ENCODE results near the gene SLC44A3.
A peak's percentile ranks its signal among the peaks of the same experiment; 100 is the strongest.

SLC44A3 gene, protein sequence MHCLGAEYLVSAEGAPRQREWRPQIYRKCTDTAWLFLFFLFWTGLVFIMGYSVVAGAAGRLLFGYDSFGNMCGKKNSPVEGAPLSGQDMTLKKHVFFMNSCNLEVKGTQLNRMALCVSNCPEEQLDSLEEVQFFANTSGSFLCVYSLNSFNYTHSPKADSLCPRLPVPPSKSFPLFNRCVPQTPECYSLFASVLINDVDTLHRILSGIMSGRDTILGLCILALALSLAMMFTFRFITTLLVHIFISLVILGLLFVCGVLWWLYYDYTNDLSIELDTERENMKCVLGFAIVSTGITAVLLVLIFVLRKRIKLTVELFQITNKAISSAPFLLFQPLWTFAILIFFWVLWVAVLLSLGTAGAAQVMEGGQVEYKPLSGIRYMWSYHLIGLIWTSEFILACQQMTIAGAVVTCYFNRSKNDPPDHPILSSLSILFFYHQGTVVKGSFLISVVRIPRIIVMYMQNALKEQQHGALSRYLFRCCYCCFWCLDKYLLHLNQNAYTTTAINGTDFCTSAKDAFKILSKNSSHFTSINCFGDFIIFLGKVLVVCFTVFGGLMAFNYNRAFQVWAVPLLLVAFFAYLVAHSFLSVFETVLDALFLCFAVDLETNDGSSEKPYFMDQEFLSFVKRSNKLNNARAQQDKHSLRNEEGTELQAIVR

DNA sequence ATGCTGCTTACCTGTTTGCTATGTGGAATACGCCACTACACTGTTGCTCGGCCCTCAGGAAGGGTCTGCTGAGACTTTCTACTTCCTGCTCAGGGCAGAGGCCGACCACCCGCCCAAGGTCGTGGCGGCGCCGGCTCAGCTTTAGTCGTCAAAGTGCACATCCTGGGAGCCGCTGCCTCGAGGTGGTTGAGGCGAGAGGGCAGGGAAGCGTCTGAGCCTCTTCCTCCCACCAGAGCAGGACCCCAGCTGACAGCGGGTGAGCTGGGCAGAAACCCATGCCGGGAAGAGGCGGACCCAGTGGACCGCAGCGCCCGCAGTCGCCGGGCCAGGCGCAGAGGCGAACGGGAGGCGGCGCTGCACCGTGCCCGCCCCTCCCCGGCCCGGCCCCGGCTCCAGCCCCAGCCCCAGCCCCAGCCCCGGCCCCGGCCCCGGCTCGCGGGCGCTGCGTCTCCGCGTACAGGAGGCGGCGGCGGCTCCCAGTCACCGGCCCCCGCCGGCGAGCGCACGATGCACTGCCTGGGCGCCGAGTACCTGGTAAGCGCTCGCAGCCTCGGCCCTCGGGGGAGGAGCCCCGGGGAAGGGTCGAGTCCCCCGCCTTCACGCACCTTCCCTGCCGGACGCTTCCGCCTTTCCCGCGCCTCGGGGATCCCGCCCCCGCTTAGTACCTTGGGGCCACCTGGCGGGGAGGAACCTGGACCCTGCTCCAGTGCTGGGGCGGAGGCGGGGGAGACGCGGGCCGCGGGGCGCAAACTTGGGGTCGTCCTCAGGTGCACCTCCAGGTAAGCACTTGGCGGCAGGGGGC lies at the start of gene SLC44A3:
TSS of gene SLC44A3 (plus strand) at position 413 of the 802 bp plus-strand sequence. CDS start at position 508, 95 bp downstream.
- Mint-ChIP-seq H3K9me3 (ENCODE audit: low read depth) (peaks cover 4% of the 10 kb centered on the region), H3K4me1 (ENCODE audit: low read depth) (peaks cover 4% of the 10 kb centered on the region), H3K27ac (no peak within 1 kb of the TSS), H3K4me3 (peak within 1 kb of the TSS; percentile 64), H3K27me3 (peaks cover 29% of the 10 kb centered on the region), H3K36me3 (no peaks in the 10 kb centered on the region)

DNA sequence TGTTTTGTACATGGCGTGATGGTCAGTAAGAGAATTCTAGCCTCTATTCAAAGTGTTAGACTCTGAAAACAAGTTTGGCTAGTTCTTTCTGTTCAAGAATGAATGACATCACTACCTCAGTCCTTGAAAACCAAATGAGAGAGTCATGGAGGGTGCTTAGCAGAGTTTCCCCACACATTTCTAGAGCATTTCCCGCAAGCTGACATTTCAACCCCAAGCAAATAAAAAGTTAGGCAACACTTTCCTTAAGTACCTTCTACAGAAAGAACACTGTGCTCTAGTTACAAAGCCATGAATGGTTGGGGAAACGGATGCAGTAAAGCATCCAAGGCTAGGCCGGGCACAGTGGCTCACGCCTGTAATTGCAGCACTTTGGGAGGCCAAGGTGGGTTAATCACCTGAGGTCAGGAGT lies 47.9 kb upstream of the SLC44A3 start:
- H3K36me3 Mint-ChIP-seq: no peaks in the 10 kb centered on the region
- H3K27ac Mint-ChIP-seq: no peak overlapping the region
- no peak overlapping the region for H3K4me3 Mint-ChIP-seq
- no peaks in the 10 kb centered on the region for H3K9me3 Mint-ChIP-seq (ENCODE audit: low read depth)
- H3K27me3 Mint-ChIP-seq: no peaks in the 10 kb centered on the region
- no peaks in the 10 kb centered on the region for H3K4me1 Mint-ChIP-seq (ENCODE audit: low read depth)

DNA sequence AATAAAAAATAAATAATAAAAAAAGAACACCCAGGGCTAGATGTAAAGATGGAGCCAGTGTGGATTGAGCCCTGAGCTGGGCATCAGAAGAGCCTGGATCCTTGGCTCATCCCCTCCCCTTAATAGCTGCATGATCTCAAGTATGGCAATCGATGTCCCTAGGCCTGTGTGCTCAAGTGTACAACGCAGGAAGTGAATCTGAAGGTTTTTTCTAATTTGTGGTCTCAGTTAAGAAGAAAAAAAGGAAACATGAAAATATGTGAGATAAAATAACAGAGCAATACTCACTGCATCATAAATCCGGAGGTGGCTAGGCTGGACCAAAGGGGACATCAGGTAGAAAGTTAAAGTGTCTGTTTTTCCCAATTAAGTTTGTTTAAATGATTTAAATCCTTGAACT lies 47.3 kb upstream of the SLC44A3 start:
- Mint-ChIP-seq H3K36me3 (no peaks in the 10 kb centered on the region), H3K27me3 (no peaks in the 10 kb centered on the region), H3K9me3 (ENCODE audit: low read depth) (no peaks in the 10 kb centered on the region), H3K4me1 (ENCODE audit: low read depth) (no peaks in the 10 kb centered on the region), H3K4me3 (no peak overlapping the region), H3K27ac (no peak overlapping the region)

DNA sequence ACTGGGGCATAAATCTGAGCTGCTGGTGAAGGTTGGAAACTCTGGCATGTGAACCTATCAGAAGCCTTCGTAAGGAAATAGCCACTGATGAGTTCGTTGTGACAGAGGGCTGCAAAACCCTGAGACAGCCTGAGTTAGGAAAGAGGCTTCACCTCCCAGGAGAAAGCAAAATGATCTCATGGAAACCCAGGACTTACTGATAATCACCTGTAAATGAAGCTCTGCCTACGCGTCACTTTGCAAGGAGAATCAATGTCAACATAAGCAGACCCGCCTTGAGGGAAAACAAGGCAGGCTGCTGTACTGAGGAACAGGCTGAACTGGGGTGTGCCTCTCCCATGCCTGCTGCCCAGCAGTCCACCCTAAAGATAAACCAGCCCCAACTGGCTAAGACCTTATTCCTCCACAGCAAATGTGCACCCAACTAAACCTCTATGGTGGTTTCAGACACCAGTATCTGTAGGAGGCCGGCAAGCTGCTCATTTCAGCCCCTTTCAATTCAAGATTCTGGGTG lies 46.8 kb upstream of the SLC44A3 start:
- no peaks in the 10 kb centered on the region for H3K9me3 Mint-ChIP-seq (ENCODE audit: low read depth)
- no peak overlapping the region for H3K4me3 Mint-ChIP-seq
- H3K36me3 Mint-ChIP-seq: no peaks in the 10 kb centered on the region
- no peaks in the 10 kb centered on the region for H3K4me1 Mint-ChIP-seq (ENCODE audit: low read depth)
- H3K27me3 Mint-ChIP-seq: no peaks in the 10 kb centered on the region
- H3K27ac Mint-ChIP-seq: no peak overlapping the region

DNA sequence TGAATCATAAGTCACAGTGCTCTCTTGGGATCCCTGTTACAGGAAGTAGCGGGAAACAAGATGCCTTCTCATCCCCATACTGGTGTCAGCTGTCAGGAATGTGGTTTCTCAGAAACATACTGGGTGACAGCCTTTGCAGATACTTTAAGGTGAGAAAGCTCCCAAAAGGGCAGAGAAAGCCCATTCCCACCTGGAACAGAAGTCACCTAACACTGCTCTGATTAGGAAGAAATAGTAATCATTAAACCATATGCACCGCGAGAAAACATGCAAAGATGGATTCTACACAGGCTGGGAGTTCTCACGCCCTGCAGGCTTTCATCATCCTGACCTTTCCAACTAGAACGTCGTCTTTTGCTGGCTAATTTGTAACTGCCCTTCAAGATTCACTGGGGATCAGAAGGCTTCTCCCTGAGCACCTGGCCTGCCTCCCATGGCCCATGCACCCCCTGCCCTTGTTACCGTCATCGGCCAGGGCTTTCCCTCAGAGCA lies 46.2 kb upstream of the SLC44A3 start:
- Mint-ChIP-seq H3K27ac (no peak overlapping the region), H3K4me1 (ENCODE audit: low read depth) (no peaks in the 10 kb centered on the region), H3K9me3 (ENCODE audit: low read depth) (no peaks in the 10 kb centered on the region), H3K4me3 (no peak overlapping the region), H3K36me3 (no peaks in the 10 kb centered on the region), H3K27me3 (no peaks in the 10 kb centered on the region)

DNA sequence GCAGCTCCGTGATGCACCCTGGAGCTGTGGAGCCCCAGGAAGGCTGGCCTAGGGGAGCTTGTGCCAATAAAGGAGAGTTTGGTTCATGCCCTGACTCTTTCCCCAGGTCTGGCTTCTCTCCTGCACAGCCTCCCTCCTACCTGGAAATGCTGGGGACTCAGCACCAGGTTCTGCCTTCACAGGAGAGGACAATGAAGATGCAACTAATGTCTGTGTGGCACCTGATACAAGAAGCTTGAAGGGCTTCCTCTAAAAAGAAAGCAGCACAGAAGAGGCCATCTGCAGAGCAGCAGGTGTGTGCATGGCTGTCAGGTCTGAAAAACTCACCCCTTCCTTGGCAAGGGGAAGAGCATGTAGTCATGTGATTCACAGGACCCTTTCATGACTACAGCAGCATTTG lies 43.7 kb upstream of the SLC44A3 start:
- no peaks in the 10 kb centered on the region for H3K9me3 Mint-ChIP-seq (ENCODE audit: low read depth)
- H3K27ac Mint-ChIP-seq: no peak overlapping the region
- H3K4me1 Mint-ChIP-seq (ENCODE audit: low read depth): no peaks in the 10 kb centered on the region
- peaks cover 6% of the 10 kb centered on the region for H3K27me3 Mint-ChIP-seq
- no peak overlapping the region for H3K4me3 Mint-ChIP-seq
- no peaks in the 10 kb centered on the region for H3K36me3 Mint-ChIP-seq

DNA sequence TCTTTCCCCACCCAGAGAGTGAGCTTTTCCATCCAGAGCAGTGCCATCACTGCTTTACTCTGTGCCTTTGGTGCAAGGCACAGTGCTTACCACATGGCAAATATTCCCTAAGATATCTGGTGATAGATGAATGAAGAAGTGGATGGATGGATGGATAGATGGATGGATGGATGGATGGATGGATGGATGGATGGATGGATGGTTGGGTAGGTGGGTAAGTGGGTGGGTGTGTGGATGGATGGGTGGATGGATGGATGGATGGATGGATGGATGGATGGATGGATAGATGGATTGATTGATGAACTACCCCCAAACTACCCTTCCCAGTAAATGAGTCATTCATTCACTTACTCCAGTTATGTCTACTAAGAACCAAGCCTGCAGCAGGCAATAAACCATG lies 42.9 kb upstream of the SLC44A3 start:
- Mint-ChIP-seq H3K27me3 (peaks cover 6% of the 10 kb centered on the region), H3K36me3 (no peaks in the 10 kb centered on the region), H3K4me1 (ENCODE audit: low read depth) (no peaks in the 10 kb centered on the region), H3K4me3 (no peak overlapping the region), H3K9me3 (ENCODE audit: low read depth) (no peaks in the 10 kb centered on the region), H3K27ac (no peak overlapping the region)

DNA sequence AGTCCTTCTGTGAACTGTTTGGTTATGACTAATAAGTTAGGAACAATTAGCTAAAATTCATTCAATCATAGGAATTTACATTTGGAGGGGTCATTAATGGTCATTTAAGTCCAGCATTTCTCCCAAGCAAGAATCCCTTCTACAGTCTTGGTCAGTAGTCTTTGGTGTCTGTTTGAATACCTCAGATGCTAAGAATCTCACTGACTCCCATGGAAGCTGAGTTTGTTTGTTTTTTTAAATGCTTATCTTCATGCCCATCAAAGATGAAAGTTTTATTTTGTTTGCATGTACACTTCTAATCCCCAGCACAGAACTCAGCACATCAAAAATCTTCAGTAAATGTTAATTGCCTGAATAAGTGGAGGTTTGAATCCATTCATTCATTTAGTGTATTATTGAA lies 41.3 kb upstream of the SLC44A3 start:
- no peaks in the 10 kb centered on the region for H3K4me1 Mint-ChIP-seq (ENCODE audit: low read depth)
- H3K4me3 Mint-ChIP-seq: no peak overlapping the region
- H3K9me3 Mint-ChIP-seq (ENCODE audit: low read depth): no peaks in the 10 kb centered on the region
- peaks cover 7% of the 10 kb centered on the region for H3K27me3 Mint-ChIP-seq
- no peak overlapping the region for H3K27ac Mint-ChIP-seq
- H3K36me3 Mint-ChIP-seq: no peaks in the 10 kb centered on the region

DNA sequence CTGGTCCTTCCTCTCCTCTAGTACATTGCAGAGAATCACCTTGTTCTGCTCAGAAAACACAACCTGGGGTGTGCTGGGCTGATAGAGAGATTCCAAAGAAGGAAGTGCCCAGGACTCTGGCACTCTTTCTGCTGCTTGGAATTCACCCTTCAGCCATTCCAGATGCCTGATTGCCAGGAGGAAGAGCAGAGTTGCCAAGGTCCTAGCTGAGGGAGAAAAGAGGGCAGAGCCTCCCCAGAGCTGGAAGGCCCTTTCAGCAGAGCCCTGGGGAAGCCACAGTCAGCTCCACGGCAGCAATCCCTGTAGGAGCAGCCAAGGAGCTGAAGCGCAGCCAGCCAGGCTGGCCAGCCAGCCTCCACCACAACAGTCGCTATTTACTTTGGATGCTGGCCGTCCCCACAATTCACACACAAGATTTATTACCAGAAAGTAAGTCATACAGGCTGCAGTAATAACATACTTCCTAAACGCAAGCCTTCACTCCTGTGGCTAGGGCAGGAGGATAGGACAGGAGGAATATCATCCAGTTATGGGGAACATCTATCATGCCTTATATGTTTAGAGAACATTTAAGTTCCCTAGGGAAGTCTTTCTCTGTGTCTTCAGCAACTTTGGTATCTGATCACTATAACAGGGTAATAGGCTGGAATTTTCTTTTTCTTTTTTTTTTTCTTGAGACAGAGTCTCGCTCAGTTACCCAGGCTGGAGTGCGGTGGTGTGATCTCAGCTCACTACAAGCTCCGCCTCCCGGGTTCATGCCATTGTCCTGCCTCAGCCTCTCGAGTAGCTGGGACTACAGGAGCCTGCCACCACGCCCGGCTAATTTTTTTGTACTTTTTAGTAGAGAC lies 36.6 kb upstream of the SLC44A3 start:
- Mint-ChIP-seq H3K4me3 (no peak overlapping the region), H3K27me3 (peaks cover 10% of the 10 kb centered on the region), H3K9me3 (ENCODE audit: low read depth) (no peaks in the 10 kb centered on the region), H3K27ac (no peak overlapping the region), H3K36me3 (no peaks in the 10 kb centered on the region), H3K4me1 (ENCODE audit: low read depth) (no peaks in the 10 kb centered on the region)

DNA sequence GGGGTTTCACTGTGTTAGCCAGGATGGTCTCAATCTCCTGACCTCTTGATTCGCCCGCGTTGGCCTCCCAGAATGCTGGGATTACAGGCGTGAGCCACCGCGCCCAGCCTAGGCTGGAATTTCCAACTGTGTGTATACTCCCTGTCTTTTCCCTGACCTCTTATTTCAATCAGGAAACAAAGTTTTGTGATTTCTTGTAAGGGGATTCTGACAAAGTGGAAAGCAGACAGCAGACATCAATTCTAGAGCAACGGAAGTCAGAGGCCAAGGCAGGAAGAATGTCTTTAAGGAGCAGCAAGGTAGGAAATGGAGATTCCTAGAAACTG lies 36.0 kb upstream of the SLC44A3 start:
- Mint-ChIP-seq H3K9me3 (ENCODE audit: low read depth) (no peaks in the 10 kb centered on the region), H3K27ac (no peak overlapping the region), H3K4me1 (ENCODE audit: low read depth) (no peaks in the 10 kb centered on the region), H3K4me3 (no peak overlapping the region), H3K36me3 (no peaks in the 10 kb centered on the region), H3K27me3 (peaks cover 10% of the 10 kb centered on the region)

DNA sequence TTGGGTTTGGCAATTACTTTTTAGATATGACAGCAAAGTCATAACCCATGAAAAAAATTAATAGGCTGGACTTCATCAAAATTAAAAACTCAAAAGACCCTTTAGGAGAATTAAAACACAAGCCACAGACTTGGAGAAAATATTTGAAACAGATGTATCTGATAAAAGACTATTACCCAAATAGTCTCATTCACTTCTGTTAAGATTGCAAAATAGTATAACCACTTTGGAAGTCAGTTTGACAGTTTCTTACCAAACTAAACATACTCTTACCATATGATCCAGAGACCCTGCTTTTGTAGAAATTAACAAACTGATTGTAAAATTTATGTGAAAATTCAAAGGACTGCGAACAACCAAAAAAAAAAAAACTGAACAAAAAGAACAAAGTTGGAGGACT lies 32.5 kb upstream of the SLC44A3 start:
- Mint-ChIP-seq H3K4me3 (no peak overlapping the region), H3K27ac (no peak overlapping the region), H3K9me3 (ENCODE audit: low read depth) (no peaks in the 10 kb centered on the region), H3K4me1 (ENCODE audit: low read depth) (no peaks in the 10 kb centered on the region), H3K27me3 (peaks cover 5% of the 10 kb centered on the region), H3K36me3 (no peaks in the 10 kb centered on the region)

DNA sequence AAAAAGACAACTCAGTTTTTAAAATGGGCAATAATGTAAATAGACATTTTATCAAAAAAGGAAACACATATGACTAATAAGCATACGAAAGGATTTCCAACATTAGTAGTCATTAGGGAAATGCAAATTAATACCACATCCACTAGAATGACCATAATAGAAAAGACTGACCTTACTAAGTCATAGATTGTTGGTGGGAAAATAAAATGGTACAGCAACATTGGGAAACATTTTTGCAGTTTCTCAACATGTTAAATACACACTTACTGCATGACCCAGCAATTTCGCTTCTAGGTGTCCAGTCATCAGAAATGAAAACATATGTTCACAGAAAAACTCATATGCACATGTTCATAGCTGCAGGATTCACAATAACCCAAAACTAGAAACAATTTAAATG lies 29.9 kb upstream of the SLC44A3 start:
- no peak overlapping the region for H3K4me3 Mint-ChIP-seq
- no peaks in the 10 kb centered on the region for H3K36me3 Mint-ChIP-seq
- H3K27ac Mint-ChIP-seq: no peak overlapping the region
- no peaks in the 10 kb centered on the region for H3K9me3 Mint-ChIP-seq (ENCODE audit: low read depth)
- H3K4me1 Mint-ChIP-seq (ENCODE audit: low read depth): no peaks in the 10 kb centered on the region
- H3K27me3 Mint-ChIP-seq: peaks cover 3% of the 10 kb centered on the region

DNA sequence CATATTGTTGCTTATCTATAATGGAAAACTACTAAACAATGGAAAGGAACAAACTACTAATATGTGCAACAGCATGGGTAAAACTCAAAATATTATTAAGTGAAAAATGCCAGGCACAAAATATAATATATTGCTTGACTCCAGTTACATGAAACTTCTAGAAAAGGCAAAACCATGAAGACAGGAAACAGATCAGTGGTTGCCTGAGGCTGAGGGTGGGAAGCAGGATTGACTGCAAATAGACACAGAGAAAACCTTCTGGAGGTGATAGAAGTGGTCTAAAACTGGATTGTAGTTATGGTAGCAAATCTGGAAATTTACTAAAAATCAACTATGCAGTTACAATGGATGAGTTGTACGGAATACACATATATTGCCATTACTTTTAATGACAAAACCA lies 29.5 kb upstream of the SLC44A3 start:
- no peak overlapping the region for H3K4me3 Mint-ChIP-seq
- peaks cover 3% of the 10 kb centered on the region for H3K27me3 Mint-ChIP-seq
- H3K36me3 Mint-ChIP-seq: no peaks in the 10 kb centered on the region
- H3K4me1 Mint-ChIP-seq (ENCODE audit: low read depth): peaks cover 2% of the 10 kb centered on the region
- H3K9me3 Mint-ChIP-seq (ENCODE audit: low read depth): no peaks in the 10 kb centered on the region
- H3K27ac Mint-ChIP-seq: no peak overlapping the region

DNA sequence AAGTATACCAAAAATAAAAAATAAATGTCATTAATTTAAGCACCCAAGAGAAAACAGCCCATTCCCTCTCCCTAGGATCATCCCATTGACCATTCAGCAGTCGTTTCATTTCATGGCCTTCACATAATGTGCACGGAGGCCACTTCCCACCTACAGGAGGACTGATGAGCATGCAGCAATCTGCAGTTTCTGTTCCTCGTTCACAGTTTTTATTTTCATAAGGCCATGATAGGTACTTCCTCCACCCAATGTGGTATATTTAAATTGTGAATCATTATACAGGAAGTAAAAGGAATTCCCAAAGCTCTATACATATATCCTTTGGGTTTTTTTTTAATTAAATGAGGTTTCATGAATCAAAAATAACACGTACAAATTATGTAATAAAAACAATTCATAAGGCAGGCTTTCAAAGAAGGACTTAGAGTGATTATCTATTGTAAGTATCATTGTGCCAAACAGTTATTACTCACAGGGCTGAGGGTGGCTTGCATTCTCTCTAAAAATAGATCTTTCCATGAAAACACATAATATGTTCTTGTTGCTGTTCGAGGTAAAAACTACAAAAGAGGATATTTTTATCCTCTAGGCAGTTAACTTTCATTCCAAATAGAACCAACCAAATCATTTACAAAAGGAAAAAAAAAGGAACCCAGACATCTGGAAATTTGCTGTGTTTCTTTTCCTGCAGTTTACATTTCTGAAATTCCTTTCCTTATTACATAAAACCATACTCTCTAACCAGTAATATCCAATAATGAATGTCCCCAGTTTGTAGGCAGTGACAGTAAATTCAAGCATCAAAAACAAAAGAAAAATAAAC lies 27.5 kb upstream of the SLC44A3 start:
- no peak overlapping the region for H3K27ac Mint-ChIP-seq
- no peaks in the 10 kb centered on the region for H3K9me3 Mint-ChIP-seq (ENCODE audit: low read depth)
- no peaks in the 10 kb centered on the region for H3K36me3 Mint-ChIP-seq
- no peaks in the 10 kb centered on the region for H3K27me3 Mint-ChIP-seq
- H3K4me1 Mint-ChIP-seq (ENCODE audit: low read depth): peaks cover 2% of the 10 kb centered on the region
- no peak overlapping the region for H3K4me3 Mint-ChIP-seq
